IMR-90 (cell line): ENCODE measurements around the gene AGGF1. TPM values are rescaled to one million over a fixed set of nuclear protein-coding genes. Genes with fewer than 3 reads are reported as not detected.

ENCODE experiments used
- ATAC-seq: fragments of 200-7000 bp; cut with Tn5 transposase; 2 replicates; pipeline ENCODE4 v1.9.1; 2020; ENCODE audit warnings: low read depth, mild to moderate bottlenecking, moderate library complexity
- BruUV-seq: library from RNA; stranded (reverse); fragments of 400-500 nt; replicated peaks from 2 replicates; lab custom pipeline; 2021; lab: Mats Ljungman, UMichigan
- CTCF ChIA-PET: fragments of 300-600 bp; formaldehyde crosslinking; extraction: SDS; loops from one replicate; lab custom pipeline; 2021; ENCODE audit warnings: antibody characterized with exemption; lab: Yijun Ruan, JAX
- POLR2A ChIA-PET: fragments of 300-600 bp; sonication (Branson Sonifier 250); formaldehyde crosslinking; loops from one replicate; lab custom pipeline; 2022; ENCODE audit warnings: antibody characterized with exemption; ENCODE audit not compliant: unreplicated experiment; lab: Charles Lee
- DNase-seq: peaks from one replicate; pipeline ENCODE4 v3.0.0; 2013
- H2AFZ ChIP-seq: replicated peaks from 2 replicates; pipeline ENCODE3; 2013; ENCODE audit warnings: low read length, mild to moderate bottlenecking; ENCODE audit not compliant: poor library complexity
- H2AK5ac ChIP-seq: 2 replicates; pipeline ENCODE4 v1.6.1; 2013; ENCODE audit warnings: low read depth, low read length, inconsistent platforms
- H2AK9ac ChIP-seq: replicated peaks from 2 replicates; pipeline ENCODE3; 2013; ENCODE audit warnings: mild to moderate bottlenecking, low read depth, low read length, moderate library complexity; ENCODE audit not compliant: poor library complexity
- H2BK120ac ChIP-seq: 2 replicates; pipeline ENCODE4 v1.6.1; 2013; ENCODE audit warnings: low read depth, low read length, inconsistent platforms
- H2BK15ac ChIP-seq: 3 replicates; pipeline ENCODE4 v1.6.1; 2013; ENCODE audit warnings: low read depth, low read length, inconsistent platforms
- H2BK20ac ChIP-seq: 2 replicates; pipeline ENCODE4 v1.6.1; 2013; ENCODE audit warnings: low read depth, mild to moderate bottlenecking, inconsistent platforms, low read length, moderate library complexity
- H2BK5ac ChIP-seq: 2 replicates; pipeline ENCODE4 v1.6.1; 2013; ENCODE audit warnings: mild to moderate bottlenecking, low read depth, low read length, inconsistent platforms; ENCODE audit not compliant: poor library complexity, severe bottlenecking
- H3K14ac ChIP-seq: replicated peaks from 2 replicates; pipeline ENCODE4 v1.6.1; 2013; ENCODE audit warnings: low read depth, low read length, inconsistent platforms
- H3K18ac ChIP-seq: 2 replicates; pipeline ENCODE4 v1.6.1; 2013; ENCODE audit warnings: low read depth, low read length, control low read depth
- H3K23ac ChIP-seq: 2 replicates; pipeline ENCODE4 v1.6.1; 2013; ENCODE audit warnings: low read depth, low read length, inconsistent platforms
- H3K27ac ChIP-seq: 2 replicates; pipeline ENCODE4 v1.5.1; 2013; ENCODE audit warnings: mild to moderate bottlenecking, control low read depth, low read length; ENCODE audit not compliant: insufficient read depth
- H3K27me3 ChIP-seq: 2 replicates; pipeline ENCODE4 v1.6.1; 2013; ENCODE audit warnings: low read length; ENCODE audit not compliant: control insufficient read depth, insufficient read depth
- H3K36me3 ChIP-seq: 2 replicates; pipeline ENCODE4 v1.6.1; 2013; ENCODE audit warnings: low read length, mixed read lengths; ENCODE audit not compliant: control insufficient read depth, insufficient read depth
- H3K4ac ChIP-seq: 2 replicates; pipeline ENCODE4 v1.6.1; 2013; ENCODE audit warnings: low read depth, low read length, inconsistent platforms
- H3K4me1 ChIP-seq: 2 replicates; pipeline ENCODE4 v1.6.1; 2013; ENCODE audit warnings: low read length, mixed read lengths; ENCODE audit not compliant: control insufficient read depth, insufficient read depth
- H3K4me2 ChIP-seq: 2 replicates; pipeline ENCODE4 v1.6.1; 2013; ENCODE audit warnings: low read depth, mild to moderate bottlenecking, control low read depth, low read length, moderate library complexity
- H3K4me3 ChIP-seq: 2 replicates; pipeline ENCODE4 v1.5.1; 2013; ENCODE audit warnings: low read depth, mild to moderate bottlenecking, control low read depth, low read length, moderate library complexity; ENCODE audit not compliant: insufficient read depth
- H3K56ac ChIP-seq: 2 replicates; pipeline ENCODE4 v1.6.1; 2013; ENCODE audit warnings: low read length, inconsistent platforms; ENCODE audit not compliant: insufficient read depth; ENCODE audit errors: extremely low read depth
- H3K79me1 ChIP-seq, 2 experiments: 2 replicates each; pipeline ENCODE4 v1.6.1; 2013; ENCODE audit warnings: low read length in 2 of 2, inconsistent platforms in 1 of 2, low read depth in 1 of 2
- H3K9ac ChIP-seq: 2 replicates; pipeline ENCODE4 v1.6.1; 2013; ENCODE audit warnings: low read depth, low read length, control low read depth
- H3K9me1 ChIP-seq: 2 replicates; pipeline ENCODE4 v1.6.1; 2013; ENCODE audit warnings: low read length, inconsistent platforms; ENCODE audit not compliant: insufficient read depth
- H3K9me3 ChIP-seq: 2 replicates; pipeline ENCODE4 v1.6.1; 2013; ENCODE audit warnings: low read length; ENCODE audit not compliant: control insufficient read depth, insufficient read depth
- H4K20me1 ChIP-seq: 2 replicates; pipeline ENCODE4 v1.6.1; 2013; ENCODE audit warnings: low read length, inconsistent platforms; ENCODE audit not compliant: insufficient read depth
- H4K5ac ChIP-seq: 2 replicates; pipeline ENCODE4 v1.6.1; 2013; ENCODE audit warnings: mild to moderate bottlenecking, low read depth, low read length, control low read depth
- H4K8ac ChIP-seq, 2 experiments: 2 replicates each; pipeline ENCODE4 v1.6.1; 2013; ENCODE audit warnings: low read depth in 2 of 2, low read length in 2 of 2, control low read depth in 1 of 2, inconsistent platforms in 1 of 2
- H4K91ac ChIP-seq: 2 replicates; pipeline ENCODE4 v1.6.1; 2013; ENCODE audit warnings: low read depth, low read length, inconsistent platforms; ENCODE audit not compliant: insufficient read depth
- BHLHE40 ChIP-seq: fragments of 150-350 bp; IDR thresholded peaks from 2 replicates; pipeline ENCODE4 v1.6.1; 2016; ENCODE audit warnings: mild to moderate bottlenecking, low read depth, low read length
- CEBPB ChIP-seq: IDR thresholded peaks from 2 replicates; pipeline ENCODE4 v1.6.1; 2012; ENCODE audit warnings: low read depth, low read length, improper control_type of control experiment
- CHD1 ChIP-seq: IDR thresholded peaks from 2 replicates; pipeline ENCODE4 v1.6.1; 2012; ENCODE audit warnings: low read depth, low read length, improper control_type of control experiment
- CTCF ChIP-seq: conservative IDR thresholded peaks from 2 replicates; pipeline ENCODE4 v1.5.1; 2012; ENCODE audit warnings: mild to moderate bottlenecking, low read depth, low read length, improper control_type of control experiment
- ELK1 ChIP-seq: fragments of 150-350 bp; IDR thresholded peaks from 2 replicates; pipeline ENCODE4 v1.6.1; 2016; ENCODE audit warnings: low read depth, mild to moderate bottlenecking, low read length, moderate library complexity, borderline replicate concordance
- FOS ChIP-seq: fragments of 150-350 bp; IDR thresholded peaks from 2 replicates; pipeline ENCODE4 v1.6.1; 2016; ENCODE audit warnings: low read depth, low read length
- MAFK ChIP-seq: IDR thresholded peaks from 2 replicates; pipeline ENCODE4 v1.6.1; 2012; ENCODE audit warnings: low read depth, low read length, improper control_type of control experiment
- MAZ ChIP-seq: IDR thresholded peaks from 2 replicates; pipeline ENCODE4 v1.6.1; 2012; ENCODE audit warnings: low read depth, mild to moderate bottlenecking, low read length, improper control_type of control experiment, moderate library complexity, borderline replicate concordance
- MXI1 ChIP-seq: IDR thresholded peaks from 2 replicates; pipeline ENCODE4 v1.6.1; 2012; ENCODE audit warnings: low read depth, mild to moderate bottlenecking, low read length, moderate library complexity, borderline replicate concordance
- NFE2L2 ChIP-seq: fragments of 150-350 bp; IDR thresholded peaks from 2 replicates; pipeline ENCODE4 v1.6.1; 2016; ENCODE audit warnings: low read depth, mild to moderate bottlenecking, low read length
- POLR2A ChIP-seq: IDR thresholded peaks from 2 replicates; pipeline ENCODE4 v1.6.1; 2012; ENCODE audit warnings: mild to moderate bottlenecking, low read depth, low read length
- RAD21 ChIP-seq: IDR thresholded peaks from 2 replicates; pipeline ENCODE4 v1.6.1; 2012; ENCODE audit warnings: low read length, improper control_type of control experiment
- RCOR1 ChIP-seq: IDR thresholded peaks from 2 replicates; pipeline ENCODE4 v1.6.1; 2012; ENCODE audit warnings: mild to moderate bottlenecking, low read length, improper control_type of control experiment; ENCODE audit not compliant: insufficient replicate concordance
- RFX5 ChIP-seq: IDR thresholded peaks from 2 replicates; pipeline ENCODE4 v1.8.0; 2012; ENCODE audit warnings: low read depth, mild to moderate bottlenecking, low read length, moderate library complexity
- SMC3 ChIP-seq: fragments of 150-350 bp; IDR thresholded peaks from 2 replicates; pipeline ENCODE4 v1.6.1; 2016; ENCODE audit warnings: low read depth, mild to moderate bottlenecking, antibody characterized with exemption, low read length, moderate library complexity
- USF2 ChIP-seq: fragments of 150-350 bp; IDR thresholded peaks from 2 replicates; pipeline ENCODE4 v1.6.1; 2017; ENCODE audit warnings: mild to moderate bottlenecking, antibody characterized with exemption, low read length, low read depth
- WGBS, 2 experiments: methylation state at CpG; one replicate each; pipeline versions ENCODE4 v1.1.5 to v1.1.7; 2013; ENCODE audit warnings: missing lambda C conversion rate in 2 of 2; ENCODE audit not compliant: insufficient read length in 1 of 2; ENCODE audit errors: extremely low coverage in 2 of 2; 5-methylcytosine and 5-hydroxymethylcytosine counted together
- dilution Hi-C: fragments of 300-500 bp; cut with HindIII; formaldehyde crosslinking; loops from one replicate; pipeline ENCODE4 v1.14.3; 2018; ENCODE audit warnings: low sequenced_read_pairs; ENCODE audit not compliant: unreplicated experiment
- in situ Hi-C: fragments of 300-500 bp; cut with MboI; formaldehyde crosslinking; loops from 3 replicates; pipeline ENCODE4 v1.14.3; 2019; ENCODE audit warnings: low sequenced_read_pairs, inconsistent platforms, mixed read lengths
- intact Hi-C: fragments of 100-400 bp; cut with micrococcal nuclease; formaldehyde crosslinking; loops from 2 replicates; pipeline ENCODE4 v1.10.0; 2022
- polyA plus RNA-seq, 3 experiments: library from polyadenylated mRNA; depleted of rRNA; stranded (reverse); fragments of >200 nt; gene quantifications; 2 replicates each; pipeline ENCODE4 v1.2.3, GENCODE V29; 2012; ENCODE audit warnings: low replicate concordance in 1 of 3
- total RNA-seq: library from RNA; depleted of rRNA; stranded (reverse); fragments of >200 nt; gene quantifications from 2 replicates; pipeline ENCODE4 v1.2.3, GENCODE V29; 2012

Gene AGGF1
- total and polyA plus RNA-seq, 2 of the 4 experiments (the other 2 are of a cell fraction) = 7.3 to 8.4 TPM

- no CpG with 5 or more reads among the region's 6 CpGs for WGBS, 2 experiments
- Histone ChIP-seq H3K56ac (no peak overlapping the region), H3K4me1 (peaks cover 4% of the 10 kb centered on the region; the same call in 1 of the 2 replicates), H2AK5ac (no peak overlapping the region), H2BK5ac (no peak overlapping the region), H3K27ac (no peak overlapping the region), H2AK9ac (no peak overlapping the region), H3K9me1 (no peaks in the 10 kb centered on the region), H3K4me2 (no peak overlapping the region), H4K91ac (no peak overlapping the region), H2BK120ac (no peak overlapping the region), H3K14ac (no peak overlapping the region), H2BK20ac (no peak overlapping the region), H3K79me1 (no peaks in the 10 kb centered on the region), H4K5ac (no peak overlapping the region), H4K20me1 (no peaks in the 10 kb centered on the region), H2AFZ (no peak overlapping the region), H2BK15ac (no peak overlapping the region), H3K9me3 (no peaks in the 10 kb centered on the region), H3K23ac (no peak overlapping the region), H3K4ac (no peak overlapping the region), H3K18ac (no peak overlapping the region), H3K9ac (no peak overlapping the region), H3K4me3 (no peak overlapping the region), H3K27me3 (no peaks in the 10 kb centered on the region), H4K8ac (no peak overlapping the region), H3K36me3 (no peaks in the 10 kb centered on the region)
- in situ Hi-C loops = no loop called here
- no peak for TF ChIP-seq SMC3
- TF ChIP-seq FOS = no peak
- no peak for TF ChIP-seq MAZ
- no peak for TF ChIP-seq POLR2A
- TF ChIP-seq NFE2L2 = no peak
- TF ChIP-seq RAD21 = no peak
- TF ChIP-seq RCOR1 = no peak
- no peak for TF ChIP-seq RFX5
- TF ChIP-seq MAFK = no peak
- TF ChIP-seq BHLHE40 = no peak
- TF ChIP-seq CHD1 = no peak
- no peak for TF ChIP-seq ELK1
- no peak for TF ChIP-seq MXI1
- no peak for TF ChIP-seq CEBPB
- TF ChIP-seq USF2 = no peak
- TF ChIP-seq CTCF = no peak
- CTCF ChIA-PET = no interaction called here
- ATAC-seq (no peak), DNase-seq (no peak)
- BruUV-seq = no TSS peak
- intact Hi-C loops = no loop called here
- dilution Hi-C loops = no loop called here
- POLR2A ChIA-PET = no interaction called here
These were observed 52.9 kb downstream of the AGGF1 start for GRCh38 chr5:77083088-77083487.
